NOMO-1 (cell line): ENCODE measurements around the gene TBC1D16.
"Not testable (repeated sequence)": the region's sequence is repeated elsewhere in the genome, so short reads cannot be mapped to it uniquely, and the experiment has no call there.

Source experiments
- DNase-seq, 2 experiments: peaks; one replicate each; lab custom pipeline; 2025; ENCODE audit not compliant: unreplicated experiment in 2 of 2; lab: John Stamatoyannopoulos, UW

Gene TBC1D16

DNA sequence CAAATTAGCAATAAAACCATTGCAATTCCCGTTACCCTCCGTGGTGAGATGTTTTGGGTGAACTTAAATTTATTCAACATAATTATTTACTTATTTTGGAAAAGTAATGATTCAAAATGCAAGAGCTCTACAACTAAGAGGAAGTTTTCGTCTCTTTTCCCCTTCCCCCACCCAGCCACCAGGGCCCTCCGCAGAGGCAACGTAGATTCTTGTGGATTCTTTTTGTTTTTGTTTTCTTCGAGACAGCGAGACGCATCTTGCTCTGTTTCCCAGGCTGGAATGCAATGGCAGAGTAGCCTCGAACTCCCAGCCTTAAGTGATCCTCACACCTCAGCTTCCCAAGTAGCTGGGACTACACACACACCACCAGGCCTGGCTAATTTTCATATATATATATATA, 19.9 kb upstream of the TBC1D16 start:
- no peak for DNase-seq

DNA sequence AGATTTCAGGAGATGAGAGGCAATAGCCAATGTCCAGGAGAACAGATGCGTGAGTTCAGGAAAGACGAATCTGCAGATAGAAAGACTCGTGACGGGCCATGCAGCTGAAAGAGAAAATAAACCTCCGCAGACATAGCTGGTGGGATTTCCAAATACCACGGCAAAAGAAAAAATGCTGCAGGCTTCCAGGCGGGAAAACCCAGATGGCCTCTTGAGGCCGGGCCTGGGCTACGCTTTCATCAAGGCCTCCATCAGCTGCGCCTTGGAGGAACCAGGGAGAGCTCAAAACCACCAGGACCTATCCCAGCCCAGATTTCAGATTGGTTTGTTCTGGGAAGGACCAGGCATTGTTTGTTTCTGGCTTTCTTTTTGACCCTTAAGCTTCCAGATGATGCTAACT, 17.4 kb upstream of the TBC1D16 start:
- DNase-seq: no peak

DNA sequence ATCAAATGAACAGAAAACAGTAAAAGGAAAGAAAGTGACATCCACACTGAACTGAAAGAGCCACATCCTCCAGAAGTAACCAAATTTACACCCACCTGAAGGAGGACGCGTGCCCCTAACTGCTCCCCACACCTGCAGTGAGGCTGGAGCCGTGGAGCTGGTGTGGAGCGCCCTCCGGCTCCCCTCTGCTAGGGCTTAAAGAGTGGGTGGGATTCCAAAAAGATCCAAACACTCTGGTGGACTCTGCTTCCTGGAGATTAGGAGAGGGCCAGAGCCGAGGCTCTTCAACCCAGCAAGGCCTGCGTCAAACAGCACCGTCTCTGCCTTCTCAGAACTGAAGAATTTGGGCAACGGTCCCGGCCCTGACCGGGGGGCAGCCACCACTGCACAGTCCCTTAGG, 16.0 kb upstream of the TBC1D16 start:
- DNase-seq: no peak

DNA sequence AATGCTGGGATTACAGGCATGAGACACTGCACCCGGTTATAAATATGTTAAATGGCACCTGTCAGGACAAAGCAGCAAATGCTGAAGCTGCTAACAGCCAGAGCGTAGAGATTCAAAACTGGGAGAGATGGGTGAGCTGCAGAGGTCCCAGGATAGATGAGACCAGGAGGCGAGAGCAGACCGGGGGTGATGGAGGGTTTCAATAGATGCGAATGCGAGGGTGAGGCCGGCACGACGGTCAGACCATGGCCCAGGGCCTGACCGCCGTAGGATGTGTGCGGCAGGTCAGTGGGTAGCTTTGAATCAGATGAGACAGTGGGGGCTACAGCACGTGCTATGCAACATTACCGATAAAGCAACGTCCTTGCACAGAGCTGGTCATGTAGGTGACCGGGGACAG, 15.0 kb upstream of the TBC1D16 start:
- DNase-seq: no peak

DNA sequence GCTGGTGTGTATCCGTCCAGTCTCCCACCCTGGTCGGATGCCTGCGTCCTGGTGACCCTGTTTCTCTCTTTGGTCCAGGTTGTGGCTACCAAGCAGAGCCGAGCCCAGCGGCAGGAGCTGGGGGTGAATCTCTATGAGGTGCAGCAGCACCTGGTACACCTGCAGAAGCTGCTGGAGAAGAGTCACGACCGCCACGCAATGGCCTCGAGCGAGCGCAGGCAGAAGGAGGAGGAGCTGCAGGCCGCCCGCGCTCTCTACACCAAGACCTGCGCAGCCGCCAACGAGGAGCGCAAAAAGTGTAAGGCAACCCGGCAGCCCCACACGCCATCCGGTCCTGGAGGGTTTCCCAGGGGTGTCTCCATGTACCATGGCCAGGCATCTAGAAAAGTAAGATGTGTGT, 14.3 kb upstream of the TBC1D16 start:
- no peak for DNase-seq

DNA sequence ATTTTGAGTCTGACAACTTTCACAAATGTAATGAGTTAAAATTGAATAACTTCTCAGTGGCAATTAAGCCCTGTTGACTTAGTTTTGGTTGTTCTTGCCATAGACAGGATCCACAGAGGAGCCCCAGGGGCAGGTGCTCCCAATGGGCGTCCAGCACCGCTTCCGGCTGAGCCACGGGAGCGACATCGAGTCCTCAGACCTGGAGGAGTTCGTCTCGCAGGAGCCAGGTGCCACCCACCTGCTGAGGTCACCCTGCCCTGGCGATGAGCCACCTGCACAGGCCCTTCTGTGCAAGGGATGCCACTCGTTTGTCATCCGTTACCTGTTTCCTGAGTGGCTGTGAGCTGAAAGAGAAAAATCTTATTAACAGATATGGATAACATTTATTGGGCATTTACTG, 11.5 kb upstream of the TBC1D16 start:
- no peak for DNase-seq

DNA sequence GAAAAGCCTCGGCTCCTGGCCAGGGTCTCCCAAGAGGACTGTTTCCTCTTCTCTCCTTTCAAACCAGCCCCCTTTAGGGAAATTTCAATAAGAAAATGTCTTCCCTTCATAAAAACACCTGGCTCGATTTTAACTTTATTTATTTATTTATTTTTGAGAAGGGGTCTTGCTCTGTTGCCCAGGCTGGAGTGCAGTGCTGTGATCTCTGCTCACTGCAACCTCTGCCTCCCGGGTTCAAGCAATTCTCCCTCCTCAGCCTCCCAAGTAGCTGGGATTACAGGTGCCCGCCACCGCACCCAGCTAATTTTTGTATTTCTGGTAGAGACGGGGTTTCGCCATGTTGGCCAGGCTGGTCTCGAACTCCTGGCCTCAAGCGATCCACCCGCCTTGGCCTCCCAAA, 11.0 kb upstream of the TBC1D16 start:
- DNase-seq: not testable (repeated sequence)

DNA sequence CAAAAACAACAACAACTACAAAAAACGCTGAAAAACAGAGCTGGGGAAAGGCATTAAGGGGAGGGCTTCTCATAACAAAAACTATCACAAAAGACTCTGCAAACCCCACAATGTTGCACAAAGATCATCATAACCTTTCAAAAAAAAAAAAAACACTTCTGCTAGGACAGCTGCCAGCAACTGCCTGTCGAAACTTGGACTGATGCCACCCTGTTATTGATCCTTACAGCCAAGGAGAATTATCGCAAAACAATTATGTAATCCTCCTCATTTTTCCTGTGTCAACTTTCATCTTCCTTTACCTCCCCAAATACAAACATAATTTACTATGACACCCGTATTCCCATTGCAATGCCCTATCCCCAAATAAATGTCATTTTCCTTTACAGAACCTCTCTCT, 10.0 kb upstream of the TBC1D16 start:
- DNase-seq: no peak

DNA sequence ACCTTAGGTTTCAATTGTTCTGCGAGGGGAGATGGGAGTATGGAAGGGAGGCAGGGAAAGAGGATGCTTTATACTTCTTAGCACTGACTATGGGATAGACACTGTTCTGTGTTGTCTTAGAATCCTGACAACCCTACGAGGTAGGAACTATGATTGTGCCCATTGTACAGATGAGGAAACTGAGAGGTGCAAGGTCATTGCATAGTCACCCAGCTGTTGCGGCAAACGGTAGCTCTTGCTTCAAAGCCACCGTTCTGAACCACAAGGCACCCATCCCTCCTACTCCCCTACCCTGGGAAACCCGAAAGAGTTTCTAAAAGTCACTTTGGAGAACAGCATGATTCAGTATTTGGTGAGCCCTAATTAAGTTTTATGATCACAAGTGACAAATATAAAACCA, 8.3 kb upstream of the TBC1D16 start:
- DNase-seq: no peak

DNA sequence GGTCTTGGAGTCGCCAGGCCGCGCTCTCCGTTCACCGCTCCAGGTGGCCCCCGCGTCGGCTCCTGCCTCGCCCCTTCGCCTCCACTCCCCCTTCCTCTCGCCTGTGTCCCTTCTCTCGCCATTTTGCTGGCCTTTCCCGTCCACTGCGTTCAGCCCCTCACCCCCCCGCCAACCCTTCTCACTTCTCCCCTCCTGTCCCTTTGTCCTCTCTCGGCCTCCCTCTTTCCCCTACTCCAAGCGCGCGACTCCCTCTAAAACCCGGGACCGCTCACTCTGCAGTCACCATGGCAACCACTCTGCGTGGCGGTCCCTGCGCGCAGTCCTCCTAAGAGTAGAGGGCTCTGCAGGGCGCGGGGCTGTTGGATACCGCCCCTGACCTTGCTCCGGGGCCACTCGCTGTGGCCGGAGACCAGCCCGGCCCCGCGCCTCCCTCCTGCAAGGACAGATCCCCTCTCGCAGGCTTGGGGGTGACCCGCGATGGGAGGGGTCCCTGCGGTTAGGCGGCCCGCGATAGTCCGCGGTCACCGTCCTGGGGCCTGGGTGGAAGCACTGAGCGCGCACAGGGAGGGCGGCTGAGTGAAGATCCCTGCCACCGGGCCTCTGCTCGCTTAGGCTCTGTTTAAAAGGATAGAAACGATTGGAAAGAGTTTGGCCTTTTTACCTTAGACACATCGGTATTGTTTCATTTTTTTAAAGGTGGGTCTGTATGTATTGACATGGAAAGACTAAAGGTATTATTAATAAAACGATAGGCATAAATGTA, 1.2 kb upstream of the TBC1D16 start:
- DNase-seq: no peak

DNA sequence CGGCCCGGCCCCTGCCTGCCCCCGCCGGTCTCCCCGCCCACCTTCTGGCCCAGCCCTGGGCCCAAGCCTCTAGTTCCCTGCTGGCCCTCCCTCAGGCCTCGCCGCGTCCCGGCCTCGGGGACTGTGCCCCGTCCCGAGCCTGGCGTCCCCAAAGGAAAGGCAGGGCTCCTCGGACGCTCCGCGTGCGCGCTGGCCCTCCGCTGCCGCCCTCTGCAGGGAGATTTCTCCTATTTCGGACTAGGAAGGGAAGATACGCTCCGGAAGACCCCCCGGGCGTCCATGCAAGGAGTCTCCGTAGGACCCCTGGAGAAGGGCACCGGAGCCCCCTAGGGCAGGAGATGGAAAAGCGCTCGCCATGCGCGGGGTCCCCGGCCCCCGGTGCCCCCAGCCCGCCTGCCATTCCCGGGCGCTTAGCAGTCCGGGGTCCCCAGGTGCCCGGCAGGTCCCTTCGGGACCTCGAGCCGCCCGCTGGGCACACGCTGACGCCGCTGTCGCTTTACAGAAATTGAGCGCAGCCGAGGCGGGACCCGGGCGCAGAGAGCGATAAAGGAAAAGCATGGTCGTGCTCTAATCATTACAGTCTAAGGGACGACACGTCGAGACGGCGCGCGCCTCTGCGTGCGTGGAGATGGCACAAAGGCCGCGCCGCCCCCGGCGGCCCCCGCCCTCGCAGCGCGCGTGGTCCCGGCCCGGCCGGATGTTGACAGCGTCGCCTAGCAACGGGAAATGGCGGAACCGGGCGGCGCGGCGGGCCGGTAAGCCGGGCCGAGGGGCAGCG, 454 bp upstream of the TBC1D16 start, which contains the start of gene CCDC40:
TSS of gene CCDC40 (plus strand) at position 706 of the 778 bp plus-strand sequence. CDS start at position 727, 21 bp downstream.
- peak; percentile 49 to 84 for DNase-seq

DNA sequence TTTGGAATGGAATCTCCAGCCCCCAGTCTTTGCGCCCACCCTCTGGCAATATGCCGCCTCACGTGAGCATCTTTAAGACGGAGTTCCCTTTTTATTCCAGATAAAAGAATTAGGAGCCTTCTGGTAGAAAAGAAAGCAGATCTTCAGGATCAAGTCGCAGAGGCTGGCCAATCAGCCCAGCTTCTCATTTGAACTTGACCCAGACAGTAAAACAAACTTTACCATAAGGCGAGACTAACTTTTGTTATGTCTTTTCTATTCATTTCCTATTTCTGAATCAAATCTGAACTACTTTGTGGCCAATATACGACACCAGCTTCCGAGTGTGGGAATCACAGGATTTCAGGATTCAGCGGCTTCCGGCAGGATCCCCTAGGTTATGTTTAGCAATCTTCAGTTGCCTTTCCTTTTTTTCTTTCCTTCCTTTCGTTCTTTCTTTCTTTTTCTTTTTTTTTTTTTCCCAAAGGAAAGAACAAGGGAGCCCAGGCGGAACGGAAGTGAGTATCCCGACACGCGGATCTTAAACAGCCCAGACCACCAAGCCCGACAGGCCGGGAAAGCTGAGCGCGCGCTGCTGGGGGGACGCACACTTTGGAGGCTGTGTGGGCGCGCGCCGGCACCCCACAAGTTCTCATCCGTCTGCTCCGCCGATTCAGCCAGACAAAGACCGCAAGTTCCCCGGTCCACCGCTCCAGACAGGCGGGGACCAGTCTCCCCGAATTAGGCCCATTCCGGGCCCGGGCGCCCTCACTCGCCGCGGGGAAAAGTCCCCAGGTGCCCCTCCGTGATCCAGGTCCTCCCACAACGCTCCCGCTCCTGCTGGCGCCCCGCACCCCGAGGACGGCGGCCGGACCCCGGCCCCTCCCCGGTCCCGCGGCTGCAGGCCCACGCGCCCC, 633 bp downstream of the TBC1D16 start:
- peak in 1 of 2 experiments; percentile 8 for DNase-seq

DNA sequence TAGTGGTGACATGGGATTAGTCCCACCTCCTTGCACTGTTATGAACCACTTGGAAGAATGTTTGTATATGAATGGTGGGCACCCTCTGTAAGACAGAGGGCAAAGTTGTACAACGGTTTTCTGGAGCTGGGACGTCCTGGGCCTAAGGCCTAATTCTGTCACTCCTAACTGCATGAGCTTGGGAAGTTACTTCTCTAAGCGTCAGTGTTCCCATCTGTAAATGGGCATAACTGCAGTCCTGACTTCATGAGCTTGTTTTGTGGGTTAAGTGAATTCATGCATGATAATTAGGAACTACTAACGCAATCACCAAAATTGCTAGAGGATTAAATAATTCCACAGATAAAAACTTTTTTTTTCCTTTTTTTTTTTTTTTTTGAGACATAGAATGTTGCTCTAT, 1.8 kb downstream of the TBC1D16 start:
- no peak for DNase-seq

DNA sequence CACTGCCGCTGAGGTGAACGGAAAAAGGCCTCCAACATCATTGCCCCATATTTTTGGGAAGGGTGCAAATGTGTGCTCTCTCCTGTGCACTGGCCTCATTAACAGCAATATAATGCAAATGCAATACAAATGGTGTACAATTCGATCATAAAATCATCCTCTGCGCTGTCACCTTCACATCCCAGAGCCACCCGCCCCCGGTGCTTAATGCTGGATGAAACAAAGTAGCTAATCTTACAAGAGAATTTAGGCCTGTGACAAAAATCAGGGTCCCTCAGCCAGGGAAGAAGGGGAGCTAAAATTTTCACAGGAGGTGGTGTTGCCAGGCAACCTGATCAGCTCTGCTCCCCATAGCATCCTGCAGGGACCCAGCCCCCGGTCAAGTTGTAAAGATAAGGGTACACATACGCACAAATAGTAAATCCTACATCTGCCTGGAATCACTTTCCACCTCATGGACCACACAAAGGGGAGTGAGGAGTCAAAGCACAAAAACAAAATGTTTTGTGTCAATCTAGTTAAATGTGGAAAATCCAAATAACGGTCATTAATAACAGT, 3.0 kb downstream of the TBC1D16 start:
- DNase-seq: no peak

DNA sequence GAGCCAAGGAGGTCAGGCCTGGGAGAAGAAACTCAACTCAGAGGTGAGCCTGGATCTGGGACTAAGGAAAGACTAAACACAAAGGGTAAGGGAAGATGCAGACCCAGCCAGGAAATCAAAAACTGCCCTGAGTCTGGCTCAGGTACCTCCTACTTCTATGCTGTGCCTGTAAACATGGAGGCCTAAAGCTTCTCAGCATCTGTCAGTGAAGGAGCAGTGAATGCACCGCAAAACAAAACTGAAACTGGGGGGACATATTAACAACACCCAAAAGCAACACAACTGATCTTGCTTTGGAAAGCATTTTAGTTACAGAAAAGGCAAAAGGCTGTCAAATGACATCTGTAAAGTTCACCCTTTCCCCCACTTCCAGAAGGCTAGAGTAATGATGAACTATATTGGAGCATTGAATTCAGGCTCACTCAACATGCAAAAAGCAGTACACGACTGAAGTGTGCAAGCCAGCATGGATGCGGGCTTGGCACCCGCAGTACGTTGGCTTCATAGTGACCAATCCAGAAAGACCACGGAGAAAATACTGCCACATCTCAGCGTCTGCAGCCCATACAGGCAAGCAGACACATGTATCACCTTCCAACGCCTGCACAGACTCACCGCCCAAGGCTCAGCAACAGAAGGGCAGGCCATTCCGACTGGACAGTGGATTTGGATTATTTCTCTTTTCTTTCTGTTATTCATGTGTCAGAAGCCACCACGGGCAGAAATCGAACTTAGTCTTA, 3.8 kb downstream of the TBC1D16 start:
- no peak for DNase-seq

DNA sequence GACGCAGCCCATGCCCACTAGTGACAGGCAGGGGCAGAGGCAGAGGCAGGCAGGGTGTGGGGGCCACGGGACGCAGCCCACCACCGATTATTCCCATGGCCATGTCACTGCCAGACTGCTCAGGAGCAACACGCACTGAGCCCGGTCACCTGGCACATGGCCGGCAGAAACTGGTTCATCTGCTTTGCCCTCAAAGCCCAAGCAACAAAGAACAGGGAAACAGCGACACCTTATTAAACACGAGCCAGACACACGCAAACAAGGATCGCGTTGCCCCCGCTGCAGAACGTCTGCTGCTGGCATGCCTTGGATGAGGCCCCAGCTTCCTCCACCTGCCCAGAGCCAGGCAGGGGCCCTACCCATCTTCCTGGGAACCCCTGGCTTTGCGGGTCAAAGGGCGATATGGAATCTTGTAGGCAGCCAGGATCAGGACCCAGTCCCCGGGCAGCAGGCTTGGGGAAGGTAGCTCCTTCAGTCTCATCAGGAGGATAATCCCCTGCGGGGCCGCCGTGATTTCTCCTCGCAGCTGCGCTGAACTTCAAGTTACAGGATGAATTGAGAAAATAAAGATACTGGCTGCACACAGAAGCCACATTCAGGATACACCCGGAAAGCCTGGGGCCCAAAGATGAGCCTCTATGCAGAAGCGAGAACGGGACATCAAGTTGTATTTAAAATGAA, 4.8 kb downstream of the TBC1D16 start:
- DNase-seq: no peak

DNA sequence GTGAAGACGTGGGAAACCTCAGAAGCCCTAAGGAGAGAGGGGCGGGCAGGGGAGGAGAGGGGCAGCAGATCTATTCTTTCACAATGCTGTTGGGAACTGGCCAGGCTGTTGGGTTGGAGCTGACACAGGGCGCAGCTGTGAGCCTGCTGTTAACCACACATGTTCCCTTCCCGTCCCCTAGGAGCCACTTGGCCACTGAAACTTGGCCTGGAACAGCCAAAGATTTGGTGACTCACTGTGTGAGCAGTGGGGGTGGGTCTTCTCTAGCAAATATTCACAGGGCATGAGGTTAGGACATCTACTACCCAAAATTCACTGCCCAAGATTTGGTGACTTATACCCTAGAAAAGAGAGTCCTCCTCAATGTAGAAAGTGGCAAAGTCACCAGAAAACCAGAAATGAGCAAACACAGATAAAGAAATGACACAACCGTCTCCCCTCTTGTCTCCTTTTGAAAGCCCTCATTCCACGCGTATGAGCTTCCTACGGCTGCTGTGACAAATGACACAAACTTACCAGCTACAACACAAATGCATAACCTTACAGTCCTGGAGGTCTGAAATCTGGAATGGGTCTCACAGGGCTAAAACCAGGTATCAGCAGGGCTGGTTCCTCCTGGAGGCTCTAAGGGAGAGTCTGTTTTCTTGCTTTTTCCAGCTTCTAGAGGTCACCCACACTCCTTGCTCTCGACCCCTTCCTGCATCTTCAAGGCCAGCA, 6.3 kb downstream of the TBC1D16 start:
- DNase-seq: no peak

DNA sequence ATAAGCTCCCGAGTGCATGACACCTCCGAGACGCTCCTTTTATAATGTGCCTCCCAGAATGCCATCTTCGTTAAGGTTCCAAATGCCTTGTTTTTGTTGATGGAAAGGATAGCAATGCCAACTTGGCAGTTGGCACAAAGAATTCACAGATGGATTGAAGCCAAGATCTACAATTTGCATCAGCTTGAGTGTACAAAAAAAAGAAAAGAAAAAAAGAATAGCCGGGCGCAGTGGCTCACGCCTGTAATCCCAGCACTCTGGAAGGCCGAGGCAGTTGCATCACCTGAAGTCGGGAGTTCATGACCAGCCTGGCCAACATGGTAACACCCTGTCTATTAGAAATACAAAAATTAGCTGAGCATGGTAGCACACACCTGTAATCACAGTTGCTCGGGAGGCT, 7.6 kb downstream of the TBC1D16 start:
- DNase-seq: no peak

DNA sequence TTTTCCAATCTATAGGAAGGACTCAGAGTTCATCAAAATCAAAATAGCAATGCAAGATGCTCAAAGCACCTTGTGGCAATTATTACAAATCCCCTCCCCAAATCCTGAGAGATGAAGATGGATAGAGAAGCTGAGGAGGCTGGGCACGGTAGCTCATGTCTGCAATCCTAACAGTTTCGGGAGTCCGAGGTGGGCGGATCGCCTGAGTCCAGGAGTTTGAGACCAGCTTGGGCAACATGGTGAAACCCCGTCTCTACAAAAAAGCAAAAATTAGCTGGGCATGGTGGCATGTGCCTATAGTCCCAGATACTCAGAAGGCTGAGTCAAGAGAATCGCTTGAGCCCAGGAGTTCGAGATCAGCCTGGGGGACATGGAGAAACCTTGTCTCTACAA, 8.6 kb downstream of the TBC1D16 start:
- DNase-seq: no peak
